H1 (cell line): ENCODE results near the gene GNG4. TPM values are rescaled to one million over a fixed set of nuclear protein-coding genes. Genes with fewer than 3 reads are reported as not detected.

Experiments
- GTF2F1 ChIP-seq: IDR thresholded peaks from 2 replicates; pipeline ENCODE4 v1.6.1; 2012; ENCODE audit warnings: low read depth, low read length, improper control_type of control experiment, borderline replicate concordance
- HDAC6 ChIP-seq: IDR thresholded peaks from one replicate; pipeline ENCODE4 v1.7.1; 2012; ENCODE audit warnings: low read depth, mild to moderate bottlenecking, inconsistent platforms, low read length, moderate library complexity
- KDM4A ChIP-seq: IDR thresholded peaks from one replicate; pipeline ENCODE4 v1.7.1; 2012; ENCODE audit warnings: low read depth, mild to moderate bottlenecking, moderate library complexity, low read length, inconsistent platforms; ENCODE audit not compliant: severe bottlenecking
- NANOG ChIP-seq: IDR thresholded peaks from 2 replicates; pipeline ENCODE4 v1.6.1; 2011; ENCODE audit warnings: low read length, low read depth, mild to moderate bottlenecking, inconsistent platforms; ENCODE audit not compliant: insufficient read depth, poor library complexity, severe bottlenecking
- NRF1 ChIP-seq: IDR thresholded peaks from 2 replicates; pipeline ENCODE4 v1.6.1; 2011; ENCODE audit warnings: mild to moderate bottlenecking, low read depth, low read length, improper control_type of control experiment
- PHF8 ChIP-seq: fragments of 200-600 bp; sonication (generic); conservative IDR thresholded peaks from 2 replicates; pipeline ENCODE4 v1.7.1; 2012; ENCODE audit warnings: low read depth, mild to moderate bottlenecking, inconsistent platforms, low read length, moderate library complexity
- RBBP5 ChIP-seq: IDR thresholded peaks from 2 replicates; pipeline ENCODE4 v1.7.1; 2012; ENCODE audit warnings: low read depth, mild to moderate bottlenecking, inconsistent platforms, low read length, moderate library complexity, borderline replicate concordance
- SIRT6 ChIP-seq: IDR thresholded peaks from one replicate; pipeline ENCODE4 v1.7.1; 2012; ENCODE audit warnings: low read length, inconsistent platforms
- SRF ChIP-seq: IDR thresholded peaks from 2 replicates; pipeline ENCODE4 v1.6.1; 2011; ENCODE audit warnings: mild to moderate bottlenecking, low read depth, low read length, moderate library complexity
- TBP ChIP-seq: IDR thresholded peaks from 2 replicates; pipeline ENCODE4 v1.6.1; 2011; ENCODE audit warnings: low read depth, low read length, improper control_type of control experiment
- YY1 ChIP-seq: IDR thresholded peaks from 2 replicates; pipeline ENCODE4 v1.6.1; 2011; ENCODE audit warnings: low read depth, mild to moderate bottlenecking, low read length
- polyA plus RNA-seq, 7 experiments: library from polyadenylated mRNA; depleted of rRNA in 3 of 7; stranded (reverse) in 5 of 7; unstranded in 2 of 7; fragments of >200 nt in 5 of 7; fragments of 200-250 nt in 2 of 7; gene quantifications; 1 replicate in 5 of 7; 2 replicates in 1 of 7; 4 replicates in 1 of 7; pipeline versions ENCODE4 v1.2.1 to v1.2.3, GENCODE V29; 2011 to 2013; ENCODE audit warnings: missing spikeins in 2 of 7, mixed read lengths in 2 of 7
- total RNA-seq: library from RNA; stranded (reverse); fragmentation: NEBNext Ultra II Directional; extraction: Animal tissue kit (Norgen Biotek cat#: 25700); gene quantifications from 2 replicates; pipeline ENCODE4 v1.2.1, GENCODE V29; 2021

GNG4 gene
- total and polyA plus RNA-seq, 2 of the 8 experiments (the other 6 are each of a cell fraction or from before 2014, with no cell fraction given), result 95.5 to 96.8 TPM

DNA sequence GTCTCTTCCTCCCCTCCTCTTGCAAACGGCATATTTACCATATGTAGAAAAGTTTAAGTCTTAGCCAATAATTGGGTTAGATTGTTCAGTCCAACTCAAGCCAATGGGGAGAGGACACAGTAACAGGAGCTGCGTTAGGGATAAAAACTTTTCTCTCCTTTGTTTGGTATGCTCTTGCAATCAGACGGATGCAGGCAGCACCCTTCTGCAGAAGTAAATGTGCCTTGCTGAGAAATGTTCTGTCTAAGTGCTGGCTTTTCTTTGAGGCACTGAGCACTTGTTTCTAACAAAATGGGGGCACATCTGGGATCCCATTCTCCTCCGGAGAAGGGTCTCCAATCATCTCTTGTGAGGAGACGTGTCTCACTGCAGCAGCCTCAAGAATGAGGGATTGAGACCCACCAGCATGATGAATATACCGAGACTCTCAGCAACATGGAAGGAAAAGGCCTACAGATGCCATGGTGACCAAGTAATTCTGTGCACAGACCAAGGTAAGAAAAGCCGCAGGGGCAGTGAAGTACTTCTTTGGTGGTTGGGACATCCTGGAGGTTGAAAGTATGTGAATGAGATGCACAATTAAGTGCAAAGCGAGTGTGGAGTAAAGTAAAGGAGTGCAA lies 20.7 kb upstream of the GNG4 start (continued):
- TF ChIP-seq KDM4A (peak; percentile 27), TBP (peak; percentile 39; the same call in 1 of the 2 replicates), SIRT6 (no peak), RBBP5 (no peak), PHF8 (no peak), YY1 (no peak), GTF2F1 (no peak), SRF (peak; percentile 60; the same call in 1 of the 2 replicates), NANOG (no peak), HDAC6 (no peak), NRF1 (no peak)
